Measurements from ENCODE around the gene SLC35E4. TPM values are rescaled to one million over a fixed set of nuclear protein-coding genes. Genes with fewer than 3 reads are reported as not detected.
"Not testable (repeated sequence)": the region's sequence is repeated elsewhere in the genome, so short reads cannot be mapped to it uniquely, and the experiment has no call there.

The SLC35E4 gene
- total RNA-seq, 1 experiment from 2014 or later, result 7.0 TPM

DNA sequence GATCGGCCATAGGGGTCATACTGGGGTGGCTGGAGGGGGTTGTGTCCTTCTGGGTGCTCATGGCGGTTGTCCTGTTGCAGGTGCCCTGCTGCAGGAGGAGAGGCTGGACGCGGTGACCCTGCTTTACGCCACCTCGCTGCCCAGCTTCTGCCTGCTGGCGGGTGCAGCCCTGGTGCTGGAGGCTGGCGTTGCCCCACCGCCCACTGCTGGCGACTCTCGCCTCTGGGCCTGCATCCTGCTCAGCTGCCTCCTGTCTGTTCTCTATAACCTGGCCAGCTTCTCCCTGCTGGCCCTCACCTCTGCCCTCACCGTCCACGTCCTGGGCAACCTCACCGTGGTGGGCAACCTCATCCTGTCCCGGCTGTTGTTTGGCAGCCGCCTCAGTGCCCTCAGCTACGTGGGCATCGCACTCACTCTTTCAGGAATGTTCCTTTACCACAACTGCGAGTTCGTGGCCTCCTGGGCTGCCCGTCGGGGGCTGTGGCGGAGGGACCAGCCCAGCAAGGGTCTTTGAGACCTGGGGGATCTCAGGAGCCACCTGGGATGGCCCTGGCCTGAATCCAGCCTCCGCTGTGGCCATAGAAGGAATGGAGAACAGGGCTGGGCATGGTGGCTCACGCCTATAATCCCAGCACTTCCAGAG lies 11.1 kb downstream of the SLC35E4 start:
- DNase-seq (ENCODE audit: extremely low read depth, low read depth), result no peak

DNA sequence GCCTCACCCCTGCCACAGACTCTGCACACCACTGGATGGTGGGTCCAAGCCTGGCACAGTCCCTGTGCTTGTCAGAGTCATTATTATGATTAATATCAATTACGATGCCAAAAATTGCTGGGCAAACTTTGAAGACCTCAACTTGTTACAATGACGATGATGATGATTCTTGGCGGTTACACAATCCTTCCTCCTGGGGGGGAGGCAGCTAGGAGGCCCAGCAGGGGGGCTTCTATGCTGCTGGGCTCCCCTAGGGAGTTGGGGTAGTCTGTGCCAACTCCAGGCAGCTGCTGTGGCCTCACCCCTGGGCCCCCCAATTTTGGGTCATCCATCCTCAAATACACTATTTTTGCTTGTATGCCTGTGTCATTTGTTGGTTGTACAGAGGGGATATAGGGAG lies 12.0 kb downstream of the SLC35E4 start:
- DNase-seq (ENCODE audit: extremely low read depth, low read depth), result no peak

DNA sequence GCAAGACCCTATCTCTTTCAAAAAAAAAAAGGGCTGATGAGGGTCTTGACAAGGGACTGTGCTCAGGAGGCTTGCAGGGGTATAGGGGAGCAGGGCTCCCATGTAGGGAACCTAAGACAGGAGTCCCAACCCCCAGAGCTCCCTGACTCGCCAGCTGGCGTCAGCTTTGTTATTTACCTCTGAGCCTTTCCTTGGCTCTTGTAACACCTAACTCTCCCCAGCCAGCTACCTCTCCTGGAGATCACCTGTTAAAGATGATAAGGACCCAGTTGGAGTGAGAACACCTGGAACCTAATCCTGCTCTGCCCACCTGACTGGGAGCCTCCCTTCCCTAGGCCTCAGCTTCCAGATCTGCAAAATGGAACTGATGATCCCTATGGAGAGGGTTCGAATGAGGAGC lies 13.2 kb downstream of the SLC35E4 start:
- no peak for DNase-seq (ENCODE audit: extremely low read depth, low read depth)

DNA sequence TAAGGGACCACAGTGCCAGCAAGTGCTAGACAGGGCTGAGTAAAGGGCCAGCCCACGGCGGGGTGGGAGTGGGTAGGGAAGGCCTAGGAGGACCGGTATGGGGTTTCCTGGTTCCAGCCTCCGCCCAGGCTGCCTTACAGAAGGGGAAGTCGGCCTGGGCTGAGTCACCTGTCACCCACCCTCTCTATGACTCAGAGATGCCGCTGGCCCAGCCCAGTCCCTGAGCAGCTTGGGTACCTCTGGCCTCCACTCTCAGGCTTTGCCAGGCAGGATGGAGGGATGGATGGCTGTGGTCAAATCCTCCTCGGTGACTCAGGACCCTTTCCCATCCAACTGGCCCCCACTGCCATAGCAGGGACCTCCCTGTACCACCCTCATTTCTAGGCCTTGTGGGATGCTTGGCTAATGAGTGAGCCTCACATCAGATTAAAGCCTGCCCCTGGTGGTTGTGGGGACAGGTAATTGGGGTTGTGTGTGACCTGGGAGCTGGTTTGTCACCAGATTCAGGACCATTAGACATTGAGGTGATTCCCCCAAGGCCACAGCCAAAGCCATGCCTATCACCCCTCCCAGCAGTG lies 13.9 kb downstream of the SLC35E4 start:
- DNase-seq (ENCODE audit: extremely low read depth, low read depth), result peak; percentile 28

DNA sequence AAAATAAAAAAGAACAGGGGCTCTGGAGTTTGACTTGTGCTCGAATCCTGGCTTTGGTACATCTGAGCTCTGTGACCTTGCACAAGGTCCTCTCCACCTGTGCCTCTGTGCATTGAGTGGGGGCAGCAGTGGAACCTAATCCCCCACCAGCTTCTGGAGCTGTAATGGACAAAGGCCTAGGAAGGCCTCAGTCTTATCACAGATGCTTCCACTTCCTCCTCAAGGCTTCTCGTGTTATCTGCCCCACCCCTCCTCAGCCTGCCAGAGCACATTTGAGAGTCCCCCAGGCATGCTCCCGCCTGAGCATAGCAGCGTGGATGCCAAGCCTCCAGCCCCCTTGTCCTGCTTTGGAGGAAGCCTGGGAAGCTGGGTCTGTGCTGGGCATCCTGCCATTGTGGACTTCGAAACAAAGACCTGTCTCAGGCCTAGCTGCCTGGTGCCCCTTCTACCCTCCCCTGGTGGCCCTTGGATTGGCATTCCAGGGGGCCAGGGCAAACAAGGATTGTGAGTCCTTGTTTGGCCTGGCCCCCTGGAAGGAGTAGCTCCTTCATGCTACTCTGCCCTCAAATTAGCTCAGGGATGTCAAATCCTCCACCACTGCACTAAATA lies 15.0 kb downstream of the SLC35E4 start:
- DNase-seq (ENCODE audit: extremely low read depth, low read depth), result no peak

DNA sequence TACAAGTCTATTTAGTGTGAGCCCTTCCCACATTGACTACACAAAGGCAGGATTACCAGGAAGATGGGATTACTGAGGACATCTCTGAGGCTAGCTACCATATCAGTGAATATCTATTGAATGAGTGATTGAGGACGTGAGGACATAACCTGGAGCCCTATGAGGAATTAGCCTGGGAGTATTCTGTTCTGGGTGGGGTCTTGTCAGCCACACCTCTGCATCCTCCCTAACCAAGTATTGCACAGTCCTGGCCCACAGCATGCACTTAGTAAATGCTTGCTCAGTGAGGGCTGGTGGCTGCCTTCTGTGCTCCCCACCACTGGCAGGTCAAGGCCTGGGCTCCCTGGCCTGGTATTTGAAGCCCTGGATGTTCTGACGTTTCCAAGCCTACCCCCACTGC lies 17.3 kb downstream of the SLC35E4 start:
- no peak for DNase-seq (ENCODE audit: extremely low read depth, low read depth)

DNA sequence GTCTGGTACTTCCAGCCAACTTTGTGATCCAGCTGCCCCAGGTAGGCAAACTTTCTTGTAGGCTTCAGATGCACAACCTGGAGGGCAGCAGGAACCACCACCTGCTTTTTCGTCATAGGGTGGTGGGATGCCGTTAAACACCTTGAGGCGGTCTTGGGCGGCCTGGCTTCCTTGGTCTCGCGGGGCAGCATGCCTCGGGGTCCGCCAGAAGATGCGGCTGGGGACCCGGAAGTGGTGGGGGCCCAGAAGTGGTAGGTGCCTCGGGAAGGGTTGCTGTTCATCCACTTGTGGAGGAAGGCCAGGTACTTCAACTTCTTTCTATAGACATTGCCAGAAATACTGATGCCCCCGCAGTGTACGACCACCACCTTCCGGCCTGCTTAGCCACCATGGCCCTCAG lies 18.8 kb downstream of the SLC35E4 start:
- no peak for DNase-seq (ENCODE audit: extremely low read depth, low read depth)

DNA sequence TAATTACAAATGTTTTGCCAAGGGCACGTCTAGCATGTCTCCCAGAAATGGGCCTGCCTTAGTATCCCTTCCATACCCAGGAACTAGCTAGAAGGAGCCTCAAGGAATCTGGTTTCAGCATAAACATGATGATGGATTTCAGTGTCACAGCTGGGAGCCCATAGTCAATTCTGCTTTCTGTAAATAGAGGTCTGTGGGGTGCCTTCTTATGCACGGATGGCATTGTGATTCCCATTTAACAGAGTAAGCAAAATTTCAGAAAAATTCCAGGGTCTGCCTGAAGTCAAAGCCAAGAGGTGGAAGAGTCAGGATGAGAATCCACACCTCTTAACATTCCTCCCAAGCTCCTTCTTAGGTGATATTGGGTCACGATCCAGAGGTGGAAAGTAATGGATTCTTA lies 20.0 kb downstream of the SLC35E4 start:
- DNase-seq (ENCODE audit: extremely low read depth, low read depth), result no peak

DNA sequence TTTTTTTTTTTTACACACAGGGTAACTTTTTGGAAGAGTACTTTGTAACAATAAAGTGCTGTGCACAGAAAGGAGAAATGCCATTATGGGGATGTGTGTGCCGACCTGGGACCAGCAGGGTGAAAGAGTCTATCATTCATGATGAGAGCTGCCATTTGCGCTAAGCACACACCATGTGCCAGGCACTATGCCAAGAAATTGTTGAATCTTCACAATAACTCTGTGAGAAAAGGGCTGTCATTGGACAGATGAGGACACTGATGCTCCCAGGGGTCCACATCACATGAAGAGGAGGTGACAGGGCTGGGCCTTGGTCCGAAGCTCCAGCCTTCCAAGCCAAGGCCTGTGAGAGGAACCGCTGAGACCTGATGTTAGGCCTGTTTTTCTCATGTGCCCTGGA lies 26.5 kb downstream of the SLC35E4 start:
- no peak for DNase-seq (ENCODE audit: extremely low read depth, low read depth)

DNA sequence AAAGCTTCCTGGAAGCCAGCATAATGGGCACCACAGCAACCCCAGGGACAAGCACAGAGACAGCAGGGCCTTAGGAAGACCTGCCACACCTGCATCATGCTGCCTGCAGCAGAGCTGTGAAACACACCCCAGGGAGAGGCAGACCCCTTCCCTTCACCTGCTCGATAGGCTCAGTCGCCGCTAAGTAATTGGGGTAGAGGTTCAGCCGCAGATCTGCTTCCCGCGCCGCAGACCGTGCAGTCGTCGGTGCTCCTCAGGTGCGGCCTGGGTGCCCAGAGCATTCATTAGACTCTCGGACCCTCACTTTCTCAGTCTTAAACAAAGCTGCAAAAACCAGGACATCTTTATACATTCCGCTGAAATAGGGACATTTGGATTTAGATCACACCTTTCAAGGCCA lies 29.2 kb downstream of the SLC35E4 start:
- DNase-seq (ENCODE audit: extremely low read depth, low read depth), result no peak

DNA sequence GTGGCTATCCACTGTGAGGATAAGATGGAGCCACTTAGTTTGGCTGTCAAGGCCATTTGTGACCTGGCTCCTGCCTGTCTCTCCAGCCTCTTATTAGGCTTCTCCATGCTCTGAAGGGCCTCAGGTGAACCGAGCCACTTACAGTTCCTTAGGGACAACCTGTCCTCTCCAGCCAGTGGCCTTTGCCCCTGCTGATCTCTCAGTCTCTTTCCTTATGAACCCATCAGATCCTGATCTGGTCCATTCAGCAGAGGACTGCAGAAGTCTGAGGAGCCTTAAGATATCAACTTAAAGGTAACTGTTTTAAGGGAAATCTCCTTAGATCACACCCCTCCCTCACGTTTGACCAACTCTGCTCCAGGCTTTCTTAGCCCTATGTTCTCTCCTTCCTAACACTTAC lies 29.7 kb downstream of the SLC35E4 start:
- DNase-seq (ENCODE audit: extremely low read depth, low read depth), result no peak

DNA sequence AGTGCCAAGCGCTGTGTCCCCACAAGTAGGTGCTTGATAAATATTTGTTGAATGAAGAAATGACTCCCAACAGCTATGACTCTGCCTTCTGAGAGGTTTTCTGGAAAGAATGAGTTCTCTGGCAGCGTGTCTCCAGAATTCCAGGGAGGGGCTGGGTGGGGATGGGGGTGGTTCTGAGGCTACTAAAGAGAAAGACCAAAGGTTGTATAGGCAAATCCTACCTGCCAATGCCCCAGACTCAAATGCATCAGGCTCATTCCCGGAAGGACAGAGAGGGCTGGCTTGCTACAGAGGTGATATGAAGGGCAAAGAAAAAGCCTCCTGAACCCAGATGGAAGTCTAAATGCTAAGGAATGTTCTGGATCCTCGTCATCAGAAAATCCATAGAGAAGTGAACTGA lies 30.2 kb downstream of the SLC35E4 start:
- no peak for DNase-seq (ENCODE audit: extremely low read depth, low read depth)

DNA sequence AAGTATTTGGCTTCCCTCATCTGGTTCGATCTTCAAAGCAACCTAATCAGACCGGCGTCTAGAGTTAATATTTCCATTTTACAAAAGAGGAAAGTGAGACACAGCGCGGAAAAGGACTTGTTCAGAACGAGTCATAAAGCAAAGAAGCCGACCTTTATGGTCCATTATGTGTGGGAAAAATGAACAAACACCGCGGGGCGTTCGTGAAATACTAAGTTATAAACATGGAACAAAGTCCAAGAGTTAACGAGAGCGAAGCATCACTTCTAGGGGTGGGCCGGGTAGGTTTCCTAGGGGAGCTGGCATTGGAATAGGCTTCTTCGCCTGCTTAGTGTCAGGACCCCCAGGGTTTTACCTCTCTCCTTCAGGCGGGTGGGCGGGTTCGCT lies 31.5 kb downstream of the SLC35E4 start:
- no peak for DNase-seq (ENCODE audit: extremely low read depth, low read depth)

DNA sequence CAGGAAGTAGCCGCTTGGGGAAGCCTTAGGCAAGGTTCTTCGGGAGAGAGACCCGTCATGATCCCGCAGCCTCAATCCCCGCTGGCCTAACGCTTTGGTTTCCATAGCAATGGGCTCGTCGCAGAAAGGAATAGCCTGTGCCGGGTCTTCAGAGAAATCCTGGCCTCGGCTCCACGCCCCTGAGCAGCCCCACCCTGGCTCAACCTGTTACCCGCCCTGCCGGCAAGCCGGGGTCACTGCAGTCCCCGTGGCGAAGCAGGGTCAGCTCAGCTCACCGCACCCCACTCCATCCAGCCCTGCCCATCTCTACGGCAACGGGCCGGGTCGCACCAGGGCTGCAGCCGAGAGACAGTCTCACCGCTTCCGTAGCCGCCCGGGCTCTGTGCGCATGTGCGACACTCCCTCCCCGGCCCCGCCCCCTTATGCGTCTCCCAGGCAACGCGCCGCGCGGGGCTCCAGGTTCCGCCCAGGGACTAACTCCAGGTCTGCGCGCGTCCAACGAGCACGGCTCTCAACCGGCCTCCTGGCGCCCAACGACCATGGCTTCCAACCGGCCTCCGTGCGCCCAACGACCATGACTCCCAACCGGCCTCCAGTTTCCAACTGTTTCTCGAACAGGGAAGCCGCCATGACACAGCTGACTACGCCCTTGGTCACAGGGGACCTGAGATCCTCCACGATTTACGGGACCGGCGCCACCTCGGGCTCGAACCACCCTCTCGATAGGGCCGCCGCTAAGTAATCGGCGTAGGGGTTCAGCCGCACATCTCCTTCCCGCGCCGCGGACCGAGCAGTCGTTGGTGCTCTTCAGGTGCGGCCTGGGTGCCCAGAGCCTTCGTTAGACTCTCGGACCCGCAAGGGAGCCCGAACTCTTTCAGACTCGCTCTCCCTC lies 32.2 kb downstream of the SLC35E4 start, which contains the start of gene DUSP18:
Gene DUSP18 (minus strand): TSS at position 382 of the 892 bp plus-strand sequence. CDS start 3,872 bp downstream, outside the sequence.
- peak; percentile 85 for DNase-seq (ENCODE audit: extremely low read depth, low read depth)

DNA sequence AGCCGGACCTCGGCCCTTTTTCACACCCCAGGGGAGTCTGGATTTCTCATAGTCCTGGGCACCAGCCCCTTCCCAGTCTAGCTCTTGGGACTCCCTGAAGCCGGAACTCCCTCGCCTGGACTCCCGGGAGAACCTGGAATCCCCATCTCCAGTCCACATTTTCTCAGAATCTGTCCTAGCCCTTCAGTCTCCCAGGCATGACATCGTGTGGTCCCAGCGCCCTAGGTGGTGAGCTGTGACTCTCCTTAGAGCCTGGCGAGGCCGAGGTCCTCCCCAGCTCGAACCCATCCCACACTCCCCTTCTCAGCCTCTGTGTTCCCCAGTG lies 32.8 kb downstream of the SLC35E4 start:
- DNase-seq (ENCODE audit: extremely low read depth, low read depth), result no peak

DNA sequence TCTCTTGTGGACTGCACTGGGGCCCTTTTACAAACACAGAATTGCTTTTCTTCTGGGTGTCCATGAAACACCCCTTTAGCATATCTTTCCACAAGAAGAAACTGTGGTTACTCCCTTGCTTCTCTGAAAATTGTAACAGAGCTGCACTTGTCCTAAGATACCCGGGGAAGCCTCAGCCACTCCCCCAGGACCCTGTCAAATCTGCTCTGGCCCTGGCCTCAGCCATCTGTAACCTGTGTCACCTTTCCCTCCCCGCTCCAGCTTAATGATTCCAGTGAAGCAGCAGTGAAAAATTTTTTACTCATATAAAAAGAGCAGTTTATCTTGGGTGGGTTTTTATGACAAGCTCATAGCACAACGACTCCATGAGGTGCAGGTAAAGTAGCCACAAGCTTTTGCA lies 35.5 kb downstream of the SLC35E4 start:
- no peak for DNase-seq (ENCODE audit: extremely low read depth, low read depth)

DNA sequence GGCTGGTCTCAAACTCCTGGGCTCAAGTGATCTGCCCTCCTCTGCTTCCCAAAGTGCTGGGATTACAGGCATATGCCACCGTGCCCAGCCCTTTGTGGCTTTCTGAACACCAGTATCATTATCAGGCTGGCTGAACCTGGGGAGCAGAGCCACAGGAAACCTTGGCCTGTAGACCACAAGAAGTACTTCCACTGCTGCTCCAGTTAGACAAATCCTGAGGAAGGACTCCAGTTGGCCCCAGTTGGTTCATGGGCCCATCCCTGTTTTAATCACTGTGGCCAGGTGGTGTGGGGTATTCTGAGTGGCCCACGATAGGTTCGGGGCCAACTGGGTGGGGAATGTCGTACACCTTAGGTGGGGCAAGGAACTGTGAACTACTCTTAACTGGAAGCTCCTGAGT lies 37.6 kb downstream of the SLC35E4 start:
- DNase-seq (ENCODE audit: extremely low read depth, low read depth), result no peak

DNA sequence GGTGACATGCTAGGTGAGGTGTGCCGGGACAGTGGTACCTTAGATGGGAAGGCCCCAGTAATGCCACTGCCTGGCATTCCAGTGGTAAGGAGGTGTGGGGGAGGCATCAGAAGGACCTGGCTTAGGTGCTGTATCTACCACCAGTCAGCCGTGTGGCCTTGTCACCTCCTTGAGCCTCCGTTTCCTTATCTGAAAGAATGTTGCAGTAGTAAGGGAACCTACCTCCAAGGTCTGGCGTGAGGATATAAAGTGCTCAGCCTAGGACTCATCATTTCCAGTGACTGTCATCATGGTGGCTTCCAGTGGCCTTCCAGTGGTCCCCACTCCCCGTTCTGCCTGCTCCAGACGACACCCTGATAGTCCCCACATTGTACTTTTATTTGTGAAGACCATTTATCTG lies 38.9 kb downstream of the SLC35E4 start:
- no peak for DNase-seq (ENCODE audit: extremely low read depth, low read depth)

DNA sequence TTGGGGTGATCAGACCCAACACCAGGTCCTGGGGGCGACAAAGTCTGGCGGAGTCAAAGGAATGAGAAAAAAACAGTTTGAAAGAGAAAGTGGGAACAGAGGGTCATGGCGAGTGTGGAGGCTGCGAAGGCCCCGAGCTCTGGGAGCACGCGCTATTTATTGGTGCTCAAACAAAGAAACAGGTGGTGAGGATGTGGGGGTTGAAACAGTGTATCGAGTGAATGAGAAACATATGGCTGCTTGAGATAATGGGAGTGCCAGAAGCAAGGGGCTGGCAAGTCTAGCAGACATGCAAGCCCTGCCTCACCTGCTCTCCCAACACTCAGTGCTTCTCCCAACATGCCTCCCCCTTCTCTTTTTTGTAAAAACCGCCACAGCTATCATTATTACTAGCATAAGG lies 39.9 kb downstream of the SLC35E4 start:
- no peak for DNase-seq (ENCODE audit: extremely low read depth, low read depth)

DNA sequence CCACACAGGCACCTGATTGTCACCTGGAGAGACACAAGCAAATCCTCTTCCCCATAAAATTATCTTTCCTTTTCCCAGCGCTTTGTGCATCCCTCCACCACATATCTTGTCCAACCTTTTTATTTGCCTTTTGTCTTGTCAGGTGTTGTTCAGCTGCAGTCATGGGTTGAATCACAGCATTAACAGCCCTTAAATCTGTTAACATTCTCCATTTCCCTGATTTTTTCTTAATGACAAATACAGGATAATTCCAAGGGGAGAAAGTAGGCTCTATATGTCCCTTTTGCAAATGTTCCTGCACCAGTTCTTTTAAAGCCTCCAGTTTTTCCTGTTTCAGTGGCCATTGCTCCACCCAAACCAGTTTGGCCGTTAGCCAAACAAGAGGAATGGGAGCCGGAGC lies 41.0 kb downstream of the SLC35E4 start:
- not testable (repeated sequence) for DNase-seq (ENCODE audit: extremely low read depth, low read depth)

DNA sequence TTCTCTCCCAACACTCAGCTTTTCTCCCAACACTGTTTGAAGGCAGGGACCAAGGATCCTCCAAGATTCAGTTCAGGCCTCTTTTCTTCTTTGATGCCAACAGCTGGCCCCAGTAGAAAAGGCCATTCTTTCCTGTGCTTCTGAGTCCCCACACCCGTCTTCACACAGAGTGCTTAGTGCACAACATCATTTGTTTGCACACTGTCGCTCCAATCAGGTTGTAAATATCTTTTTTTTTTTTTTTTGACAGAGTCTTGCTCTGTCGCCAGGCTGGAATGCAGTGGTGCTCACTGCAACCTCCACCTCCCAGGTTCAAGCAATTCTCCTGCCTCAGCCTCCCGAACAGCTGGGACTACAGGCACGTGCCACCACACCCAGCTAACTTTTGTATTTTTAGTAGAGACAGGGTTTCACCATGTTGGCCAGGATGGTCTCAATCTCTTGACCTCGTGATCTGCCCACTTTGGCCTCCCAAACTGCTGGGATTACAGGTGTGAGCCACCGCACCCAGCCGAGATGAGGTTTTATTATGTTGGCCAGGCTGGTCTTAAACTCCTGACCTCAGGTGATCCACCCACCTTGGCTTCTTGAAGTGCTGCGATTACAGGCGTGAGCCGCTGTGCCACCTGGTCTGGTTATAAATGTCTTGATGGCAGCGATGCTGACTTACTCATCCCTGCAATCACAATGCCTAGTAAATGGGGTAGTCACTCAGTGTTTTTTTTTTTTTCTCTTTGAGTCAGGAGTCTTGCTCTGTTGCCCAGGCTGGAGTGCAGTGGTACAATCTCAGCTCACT lies 44.5 kb downstream of the SLC35E4 start:
- DNase-seq (ENCODE audit: extremely low read depth, low read depth), result not testable (repeated sequence)
